Measurements from ENCODE around the gene KIRREL3.

Gene KIRREL3

GRCh38 chr11:126466236-126467045 lies 534.1 kb downstream of the KIRREL3 start:
- H3K9ac ChIP-seq (ENCODE audit: insufficient read length, low read depth) = no peak overlapping the region
- DNase-seq (ENCODE audit: low read depth, low spot score) = no peak

GRCh38 chr11:126465573-126466188 lies 534.9 kb downstream of the KIRREL3 start:
- peaks cover 14% of the 10 kb centered on the region for H3K4me1 ChIP-seq (ENCODE audit: insufficient read depth, insufficient read length)
- H3K36me3 ChIP-seq (ENCODE audit: insufficient read depth, insufficient read length, low read length) = no peaks in the 10 kb centered on the region
- H3K9ac ChIP-seq (ENCODE audit: insufficient read length, low read depth) = no peak overlapping the region
- no peaks in the 10 kb centered on the region for H3K27me3 ChIP-seq (ENCODE audit: insufficient read depth, insufficient read length)
- no peak for TF ChIP-seq YY1 (IDR thresholded peaks at IDR 0.05; ENCODE audit: insufficient read depth, insufficient read length)
- no peak for TF ChIP-seq SUZ12 (IDR thresholded peaks at IDR 0.05; ENCODE audit: extremely low read depth, insufficient read depth, insufficient read length)
- no peak for TF ChIP-seq ZNF274 (IDR thresholded peaks at IDR 0.05; ENCODE audit: low read depth, low read length)
- no peak overlapping the region for H3K4me3 ChIP-seq (ENCODE audit: insufficient read length, low read depth)
- H3K9me3 ChIP-seq (ENCODE audit: insufficient read depth, low read length) = no peaks in the 10 kb centered on the region
- DNase-seq (ENCODE audit: low read depth, low spot score) = no peak

More at GRCh38 chr11:126466236-126467045, 534.1 kb downstream of the KIRREL3 start:
- no peaks in the 10 kb centered on the region for H3K9me3 ChIP-seq (ENCODE audit: insufficient read depth, low read length)
- no peak for TF ChIP-seq ZNF274 (IDR thresholded peaks at IDR 0.05; ENCODE audit: low read depth, low read length)
- TF ChIP-seq SUZ12 (IDR thresholded peaks at IDR 0.05; ENCODE audit: extremely low read depth, insufficient read depth, insufficient read length) = no peak
- TF ChIP-seq YY1 (IDR thresholded peaks at IDR 0.05; ENCODE audit: insufficient read depth, insufficient read length) = no peak
- H3K4me3 ChIP-seq (ENCODE audit: insufficient read length, low read depth) = no peak overlapping the region
- H3K27me3 ChIP-seq (ENCODE audit: insufficient read depth, insufficient read length) = no peaks in the 10 kb centered on the region
- H3K36me3 ChIP-seq (ENCODE audit: insufficient read depth, insufficient read length, low read length) = no peaks in the 10 kb centered on the region
- H3K4me1 ChIP-seq (ENCODE audit: insufficient read depth, insufficient read length) = peaks cover 14% of the 10 kb centered on the region

GRCh38 chr11:126464796-126465195 lies 535.8 kb downstream of the KIRREL3 start:
- Histone ChIP-seq H3K4me1 (ENCODE audit: insufficient read depth, insufficient read length) (peaks cover 14% of the 10 kb centered on the region), H3K36me3 (ENCODE audit: insufficient read depth, insufficient read length, low read length) (no peaks in the 10 kb centered on the region), H3K4me3 (ENCODE audit: insufficient read length, low read depth) (no peak overlapping the region), H3K9ac (ENCODE audit: insufficient read length, low read depth) (no peak overlapping the region), H3K27me3 (ENCODE audit: insufficient read depth, insufficient read length) (no peaks in the 10 kb centered on the region), H3K9me3 (ENCODE audit: insufficient read depth, low read length) (no peaks in the 10 kb centered on the region)
- TF ChIP-seq ZNF274 (IDR thresholded peaks at IDR 0.05; ENCODE audit: low read depth, low read length) (no peak), SUZ12 (IDR thresholded peaks at IDR 0.05; ENCODE audit: extremely low read depth, insufficient read depth, insufficient read length) (no peak), YY1 (IDR thresholded peaks at IDR 0.05; ENCODE audit: insufficient read depth, insufficient read length) (no peak)
- DNase-seq (ENCODE audit: low read depth, low spot score) = no peak

DNA sequence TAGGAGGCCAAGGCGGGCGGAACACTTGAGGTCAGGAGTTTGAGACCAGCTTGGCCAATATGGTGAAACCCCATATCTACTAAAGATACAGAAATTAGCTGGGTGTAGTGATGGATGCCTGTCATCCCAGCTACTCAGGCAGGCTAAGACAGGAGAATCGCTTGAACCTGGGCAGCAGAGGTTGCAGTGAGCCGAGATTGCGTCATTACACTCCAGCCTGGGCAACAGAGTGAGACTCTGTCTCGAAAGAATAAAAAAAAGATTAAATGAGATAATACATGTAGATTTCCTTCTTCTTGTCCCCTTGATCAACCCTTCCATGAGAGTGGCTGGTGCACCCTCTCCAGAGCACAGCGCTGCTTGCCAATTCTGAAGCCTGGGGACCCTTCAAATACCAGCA lies 538.1 kb downstream of the KIRREL3 start:
- Histone ChIP-seq H3K27me3 (ENCODE audit: insufficient read depth, insufficient read length) (no peaks in the 10 kb centered on the region), H3K9ac (ENCODE audit: insufficient read length, low read depth) (no peak overlapping the region), H3K36me3 (ENCODE audit: insufficient read depth, insufficient read length, low read length) (no peaks in the 10 kb centered on the region), H3K4me3 (ENCODE audit: insufficient read length, low read depth) (no peak overlapping the region), H3K9me3 (ENCODE audit: insufficient read depth, low read length) (no peaks in the 10 kb centered on the region), H3K4me1 (ENCODE audit: insufficient read depth, insufficient read length) (peaks cover 4% of the 10 kb centered on the region)
- TF ChIP-seq ZNF274 (IDR thresholded peaks at IDR 0.05; ENCODE audit: low read depth, low read length) = no peak
- no peak for TF ChIP-seq YY1 (IDR thresholded peaks at IDR 0.05; ENCODE audit: insufficient read depth, insufficient read length)
- no peak for TF ChIP-seq SUZ12 (IDR thresholded peaks at IDR 0.05; ENCODE audit: extremely low read depth, insufficient read depth, insufficient read length)
- no peak for DNase-seq (ENCODE audit: low read depth, low spot score)

DNA sequence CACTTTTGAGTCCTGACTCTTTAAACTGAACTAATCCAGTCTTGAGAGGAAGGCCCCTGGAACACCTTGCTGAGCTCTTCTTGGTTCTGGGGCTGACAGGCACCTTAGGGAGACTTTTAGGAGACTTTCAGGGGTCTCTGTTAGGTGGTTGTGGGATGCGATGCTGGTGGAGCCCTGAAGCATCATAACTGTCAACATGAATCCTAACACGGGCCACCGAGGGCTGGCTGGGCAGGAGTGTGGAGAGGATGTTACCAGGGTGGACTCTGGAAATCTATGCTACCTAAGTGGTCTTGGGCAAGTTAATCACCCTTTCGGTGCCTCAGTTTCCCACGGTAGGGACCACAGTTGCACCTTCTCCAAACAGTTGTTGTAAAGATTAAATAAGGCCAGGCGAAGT lies 538.6 kb downstream of the KIRREL3 start:
- no peak overlapping the region for H3K9ac ChIP-seq (ENCODE audit: insufficient read length, low read depth)
- TF ChIP-seq ZNF274 (IDR thresholded peaks at IDR 0.05; ENCODE audit: low read depth, low read length) (no peak), SUZ12 (IDR thresholded peaks at IDR 0.05; ENCODE audit: extremely low read depth, insufficient read depth, insufficient read length) (no peak), YY1 (IDR thresholded peaks at IDR 0.05; ENCODE audit: insufficient read depth, insufficient read length) (no peak)
- H3K4me3 ChIP-seq (ENCODE audit: insufficient read length, low read depth) = no peak overlapping the region
- no peak for DNase-seq (ENCODE audit: low read depth, low spot score)
- H3K9me3 ChIP-seq (ENCODE audit: insufficient read depth, low read length) = no peaks in the 10 kb centered on the region
- H3K36me3 ChIP-seq (ENCODE audit: insufficient read depth, insufficient read length, low read length) = no peaks in the 10 kb centered on the region
- peaks cover 4% of the 10 kb centered on the region for H3K4me1 ChIP-seq (ENCODE audit: insufficient read depth, insufficient read length)
- no peaks in the 10 kb centered on the region for H3K27me3 ChIP-seq (ENCODE audit: insufficient read depth, insufficient read length)

- no peak for DNase-seq (ENCODE audit: low read depth, low spot score)
- no peak overlapping the region for H3K4me3 ChIP-seq (ENCODE audit: insufficient read length, low read depth)
- TF ChIP-seq ZNF274 (IDR thresholded peaks at IDR 0.05; ENCODE audit: low read depth, low read length) (no peak), SUZ12 (IDR thresholded peaks at IDR 0.05; ENCODE audit: extremely low read depth, insufficient read depth, insufficient read length) (no peak), YY1 (IDR thresholded peaks at IDR 0.05; ENCODE audit: insufficient read depth, insufficient read length) (no peak)
- no peaks in the 10 kb centered on the region for H3K36me3 ChIP-seq (ENCODE audit: insufficient read depth, insufficient read length, low read length)
- no peaks in the 10 kb centered on the region for H3K9me3 ChIP-seq (ENCODE audit: insufficient read depth, low read length)
- H3K4me1 ChIP-seq (ENCODE audit: insufficient read depth, insufficient read length) = no peaks in the 10 kb centered on the region
- no peak overlapping the region for H3K9ac ChIP-seq (ENCODE audit: insufficient read length, low read depth)
- no peaks in the 10 kb centered on the region for H3K27me3 ChIP-seq (ENCODE audit: insufficient read depth, insufficient read length)
Measured at GRCh38 chr11:126461096-126461440, 539.5 kb downstream of the KIRREL3 start.

DNA sequence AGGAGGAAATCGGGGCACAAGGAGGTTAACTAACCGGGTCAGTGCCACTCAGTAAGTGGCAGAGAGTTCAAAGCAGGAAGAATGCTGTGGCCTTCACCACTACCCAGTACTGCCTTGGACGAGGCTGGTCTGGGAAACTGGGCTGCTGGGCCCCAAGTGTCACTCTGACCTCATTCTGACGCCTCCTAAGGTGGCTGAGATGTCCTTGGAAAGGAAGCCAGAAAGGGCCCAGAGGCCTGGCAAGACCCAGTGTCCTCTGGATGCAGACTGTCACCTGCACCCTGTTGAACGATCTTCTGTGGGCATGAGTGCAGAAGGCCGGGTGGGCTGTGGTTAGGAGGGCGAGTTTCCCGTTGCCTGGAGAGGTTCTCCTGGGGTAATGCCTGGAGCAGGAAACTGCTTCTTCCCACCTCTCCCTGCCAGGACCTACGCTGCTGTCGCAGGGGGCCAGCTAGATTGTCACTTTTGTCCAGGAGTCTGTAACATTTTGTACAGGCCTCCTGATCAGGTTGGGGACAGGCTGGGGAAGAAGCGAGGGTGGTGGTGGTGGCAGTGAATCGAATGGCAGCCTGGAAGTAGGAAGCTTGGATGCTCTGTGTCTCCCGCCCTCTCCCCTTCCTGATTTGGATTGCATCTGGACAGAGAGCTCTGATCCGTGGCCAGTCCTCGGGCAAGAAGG lies 540.0 kb downstream of the KIRREL3 start:
- no peak overlapping the region for H3K4me3 ChIP-seq (ENCODE audit: insufficient read length, low read depth)
- H3K4me1 ChIP-seq (ENCODE audit: insufficient read depth, insufficient read length) = no peaks in the 10 kb centered on the region
- TF ChIP-seq SUZ12 (IDR thresholded peaks at IDR 0.05; ENCODE audit: extremely low read depth, insufficient read depth, insufficient read length) = no peak
- TF ChIP-seq ZNF274 (IDR thresholded peaks at IDR 0.05; ENCODE audit: low read depth, low read length) = no peak
- no peak for TF ChIP-seq YY1 (IDR thresholded peaks at IDR 0.05; ENCODE audit: insufficient read depth, insufficient read length)
- no peaks in the 10 kb centered on the region for H3K36me3 ChIP-seq (ENCODE audit: insufficient read depth, insufficient read length, low read length)
- no peaks in the 10 kb centered on the region for H3K9me3 ChIP-seq (ENCODE audit: insufficient read depth, low read length)
- no peaks in the 10 kb centered on the region for H3K27me3 ChIP-seq (ENCODE audit: insufficient read depth, insufficient read length)
- no peak for DNase-seq (ENCODE audit: low read depth, low spot score)
- H3K9ac ChIP-seq (ENCODE audit: insufficient read length, low read depth) = no peak overlapping the region

Measured in NT2/D1 (cell line).